Cerebellar cortex (tissue), 1 donor: ENCODE measurements around the gene MAPRE2.
A peak's percentile ranks its signal among the peaks of the same experiment; 100 is the strongest.

Experiments used
- DNase-seq: peaks from one replicate; pipeline ENCODE4 v3.0.0-alpha.2; 2015; ENCODE audit warnings: low spot score

The MAPRE2 gene

DNA sequence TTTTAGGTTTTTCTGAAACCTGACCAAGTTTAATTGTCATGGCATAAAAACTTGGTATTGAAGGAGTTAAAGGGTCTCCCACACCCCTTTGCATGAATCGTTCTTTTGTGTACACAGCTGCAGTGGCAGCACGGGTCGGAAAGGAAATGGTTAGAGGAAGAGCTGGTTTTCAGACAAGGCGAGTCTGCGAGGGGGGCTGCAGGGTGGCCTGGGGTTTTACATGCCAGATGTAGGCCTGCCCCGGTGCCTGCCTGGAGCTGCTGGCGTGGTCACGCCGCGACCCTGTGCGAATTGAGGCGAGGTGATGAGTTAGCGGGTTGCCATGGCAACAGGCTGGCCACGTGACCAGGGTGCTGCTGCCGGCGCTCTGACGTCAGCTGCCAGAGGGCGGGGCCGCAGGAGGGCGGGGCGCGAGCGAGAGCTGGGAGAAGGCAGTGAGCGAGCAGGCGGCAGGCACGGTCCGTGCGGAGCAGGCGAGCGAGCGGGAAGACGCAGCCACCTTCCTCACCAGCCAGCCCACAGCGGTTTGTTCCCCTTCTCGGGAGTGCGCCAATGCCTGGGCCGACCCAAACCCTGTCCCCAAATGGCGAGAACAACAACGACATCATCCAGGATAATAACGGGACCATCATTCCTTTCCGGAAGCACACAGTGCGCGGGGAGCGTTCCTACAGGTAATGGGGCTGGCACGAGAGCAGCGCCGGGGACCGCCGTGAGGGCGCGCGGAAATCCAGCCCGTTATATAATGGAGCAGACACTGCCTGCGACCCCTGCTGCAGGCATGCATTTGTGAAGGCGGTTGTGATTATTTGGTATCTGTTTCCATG lies at the start of gene MAPRE2:
Gene MAPRE2, plus strand, starts transcription at position 426 of the 827 bp plus-strand sequence. Its CDS starts 127 bp downstream, at position 553.
- DNase-seq: peak; percentile 98

DNA sequence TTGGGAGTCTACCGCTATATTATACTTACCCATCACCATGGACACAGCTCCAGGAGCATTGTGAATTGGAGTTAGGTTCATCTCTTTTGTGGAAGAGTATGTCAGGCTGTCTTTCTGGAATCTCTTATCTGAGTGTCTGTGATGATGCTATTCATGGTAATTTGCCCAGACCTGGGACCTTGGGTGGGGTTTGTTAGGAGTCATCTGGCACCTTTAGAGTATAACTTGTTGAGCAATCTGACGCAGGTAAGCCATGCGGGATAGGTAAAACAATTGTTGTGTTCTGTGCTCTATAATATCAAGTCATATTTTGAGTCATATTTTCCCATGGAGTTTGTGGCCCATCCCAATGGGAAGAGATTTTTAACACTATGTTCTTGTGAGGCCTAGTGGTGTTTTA lies 49.7 kb upstream of the MAPRE2 start:
- DNase-seq: no peak

DNA sequence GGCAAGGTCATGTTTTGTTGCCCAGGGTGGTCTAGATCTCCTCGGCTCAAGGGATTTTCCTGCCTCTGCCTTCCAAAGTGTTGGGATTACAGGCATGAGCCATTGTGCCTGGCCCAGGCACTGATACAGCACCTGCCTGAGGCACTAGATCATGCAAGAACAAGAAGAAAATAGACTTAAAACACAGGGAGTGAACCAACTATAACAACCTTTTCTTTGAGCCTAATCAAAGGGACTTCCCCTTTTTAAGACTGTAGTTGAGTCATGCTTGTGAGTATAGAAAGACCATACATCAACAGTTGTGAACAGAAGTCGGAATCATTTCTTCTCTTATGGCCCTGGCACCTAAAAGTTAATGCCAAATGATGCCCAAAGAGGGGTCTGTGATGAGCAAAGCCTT lies 47.9 kb upstream of the MAPRE2 start:
- DNase-seq: no peak

DNA sequence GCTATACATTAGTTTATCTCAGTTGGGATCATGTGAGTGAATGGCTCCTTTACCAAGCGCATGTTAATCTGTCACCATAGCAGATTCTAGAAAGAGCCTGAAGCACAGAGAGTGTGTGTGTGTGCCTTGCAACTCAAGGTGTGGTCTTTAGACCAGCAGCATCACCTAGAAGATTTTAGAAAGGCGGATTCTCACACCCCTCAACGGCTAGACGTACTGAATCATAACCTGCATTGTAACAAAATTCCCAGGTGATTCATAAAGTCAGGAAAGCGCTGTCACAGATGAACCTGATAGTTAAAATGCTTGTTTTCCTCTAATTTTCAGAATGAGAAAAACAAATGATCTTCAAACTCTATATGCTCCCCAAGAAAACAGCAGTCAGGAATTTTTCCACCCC lies 45.5 kb upstream of the MAPRE2 start:
- no peak for DNase-seq

DNA sequence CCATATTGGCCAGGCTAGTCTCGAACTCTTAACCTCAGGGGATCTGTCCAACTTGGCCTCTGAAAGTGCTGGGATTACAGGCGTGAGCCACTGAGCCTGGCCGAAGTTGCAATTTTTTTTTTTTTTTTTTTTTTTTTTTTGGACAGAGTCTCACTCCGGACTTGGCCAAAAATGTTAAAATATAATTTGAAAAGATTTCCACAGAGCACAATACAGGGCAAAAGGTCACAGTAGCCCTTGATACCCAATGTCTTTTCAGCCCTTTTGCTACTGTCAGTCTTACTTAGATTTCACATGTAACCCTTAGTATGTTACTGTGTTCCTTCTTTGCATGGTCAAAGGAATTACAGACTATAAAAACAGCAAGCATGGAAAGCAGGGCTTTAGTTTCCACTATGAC lies 42.6 kb upstream of the MAPRE2 start:
- no peak for DNase-seq

DNA sequence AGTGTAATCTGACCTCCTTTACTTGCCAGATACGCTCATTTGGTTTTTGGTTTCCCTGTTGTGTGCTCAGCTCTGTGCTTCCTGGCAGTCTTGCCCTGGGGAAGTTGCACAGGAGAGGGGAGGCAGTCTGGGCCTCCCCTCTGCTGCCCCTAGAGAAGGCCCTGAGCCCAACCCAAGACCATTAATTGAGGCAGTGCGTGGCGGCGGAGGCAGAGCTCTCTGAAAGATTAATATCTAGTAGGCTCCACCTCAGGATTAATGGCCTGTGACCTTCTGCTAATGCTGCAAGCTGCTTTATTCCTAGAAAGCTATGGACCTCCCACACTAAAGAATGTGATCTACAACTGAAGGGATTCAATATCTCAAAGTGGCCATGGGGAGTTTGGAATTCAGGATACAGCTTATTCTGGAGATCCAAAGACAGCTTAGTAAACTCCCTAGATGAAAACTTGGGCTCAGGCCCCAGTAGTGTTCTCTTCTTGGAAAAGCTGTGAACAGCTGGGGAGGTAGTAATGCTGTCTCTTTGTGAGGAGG lies 41.4 kb upstream of the MAPRE2 start:
- no peak for DNase-seq

DNA sequence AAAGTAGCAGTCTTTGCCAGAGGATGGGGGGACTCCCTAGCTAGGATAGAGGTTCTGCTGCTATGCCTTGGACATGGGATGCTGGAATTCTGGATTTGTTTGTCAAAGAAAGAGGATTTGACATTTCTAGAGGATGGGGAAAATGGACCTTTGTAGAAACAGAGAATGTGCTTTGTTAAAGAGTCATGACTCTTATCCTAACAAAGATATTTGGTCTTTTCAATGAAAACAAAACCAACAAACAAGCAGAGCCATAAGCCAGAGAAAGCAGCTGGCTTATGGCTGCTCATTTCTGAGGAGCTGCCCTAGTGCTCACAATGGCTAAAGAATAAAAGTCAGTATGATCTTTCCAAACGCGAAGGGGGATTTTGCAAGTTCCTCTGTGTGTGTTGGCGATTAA lies 40.8 kb upstream of the MAPRE2 start:
- no peak for DNase-seq

DNA sequence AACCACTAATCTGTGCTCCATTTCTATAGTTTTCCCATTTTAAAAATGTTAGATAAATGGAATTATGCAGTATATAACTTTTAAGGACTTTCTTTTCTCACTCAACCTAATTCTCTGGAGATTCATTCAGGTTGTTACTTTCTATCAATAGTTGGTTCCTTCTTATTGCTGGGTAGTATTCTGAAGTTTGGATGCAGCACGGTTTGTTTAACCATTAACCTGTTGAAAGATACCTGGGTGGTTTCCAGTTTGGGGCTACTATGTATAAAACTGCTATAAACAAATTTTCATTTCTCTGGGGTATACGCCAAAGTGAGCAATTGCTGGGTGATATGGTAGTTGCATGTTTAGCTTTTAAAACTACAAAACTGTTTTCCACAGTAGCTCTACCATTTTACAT lies 39.1 kb upstream of the MAPRE2 start:
- DNase-seq: no peak

DNA sequence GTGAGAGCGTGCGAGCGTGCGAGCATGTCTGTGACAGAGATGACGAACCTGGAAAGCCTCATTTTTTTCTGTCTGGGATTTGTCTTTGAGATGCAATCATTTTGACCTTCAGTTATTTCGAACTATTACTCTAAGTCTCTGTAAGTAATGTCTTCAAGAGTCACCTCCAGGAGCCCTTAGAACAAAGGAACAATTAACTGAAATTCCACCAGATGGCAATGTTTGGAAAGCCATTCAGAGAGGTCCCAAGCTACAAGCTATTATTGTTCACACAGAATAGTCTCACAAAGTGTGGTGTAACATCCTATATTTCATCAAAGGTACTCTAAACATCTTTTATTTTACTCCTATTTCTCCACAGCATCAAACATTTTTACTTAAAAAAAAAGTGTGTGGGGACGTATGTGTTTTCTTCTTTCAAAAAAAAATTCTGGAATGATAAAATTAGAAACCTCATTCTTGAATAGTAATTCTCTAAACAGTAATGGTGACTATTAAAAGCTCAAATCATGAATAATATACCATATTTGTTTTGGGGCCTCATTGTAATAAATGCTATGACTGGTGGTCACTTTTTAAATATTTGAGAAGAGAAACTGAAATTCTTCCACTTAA lies 35.1 kb upstream of the MAPRE2 start:
- DNase-seq: peak; percentile 80

DNA sequence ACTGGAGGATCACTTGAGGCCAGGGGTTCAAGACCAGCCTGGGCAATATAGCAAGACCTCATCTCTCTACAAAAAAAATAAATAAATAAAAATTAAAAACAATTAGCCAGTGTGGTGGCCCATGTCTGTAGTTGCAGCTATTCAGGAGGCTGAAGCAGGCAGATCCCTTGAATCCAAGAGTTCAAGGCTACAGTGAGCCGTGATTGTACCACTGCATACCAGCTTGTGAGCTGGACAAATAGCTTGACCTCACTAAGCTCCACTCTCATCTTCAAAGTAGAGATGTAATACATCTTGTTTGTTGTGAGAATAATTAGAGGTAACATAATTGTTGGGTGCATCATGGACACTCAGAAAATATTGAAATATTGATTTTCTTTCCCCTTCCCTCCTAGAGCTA lies 31.1 kb upstream of the MAPRE2 start:
- no peak for DNase-seq

DNA sequence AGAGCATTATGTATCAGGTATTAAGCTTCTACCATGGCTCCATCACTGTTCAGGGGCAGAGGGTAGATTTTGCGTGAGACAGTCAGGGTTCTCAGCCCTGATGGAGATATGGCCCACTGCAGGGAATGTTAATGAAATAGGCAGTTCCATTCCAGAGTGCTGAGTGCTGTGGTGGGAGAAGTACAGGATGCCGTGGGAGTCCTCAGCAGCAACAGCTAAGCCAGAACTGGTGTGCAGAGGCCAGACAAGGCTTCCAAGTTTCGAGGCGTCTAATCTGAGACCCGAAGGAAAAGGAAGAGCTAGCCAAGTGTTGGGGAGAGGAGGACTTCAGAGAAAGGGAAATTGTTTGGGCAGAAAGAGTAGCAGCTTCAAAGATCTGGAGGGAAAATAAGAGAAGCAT lies 30.2 kb upstream of the MAPRE2 start:
- DNase-seq: no peak

DNA sequence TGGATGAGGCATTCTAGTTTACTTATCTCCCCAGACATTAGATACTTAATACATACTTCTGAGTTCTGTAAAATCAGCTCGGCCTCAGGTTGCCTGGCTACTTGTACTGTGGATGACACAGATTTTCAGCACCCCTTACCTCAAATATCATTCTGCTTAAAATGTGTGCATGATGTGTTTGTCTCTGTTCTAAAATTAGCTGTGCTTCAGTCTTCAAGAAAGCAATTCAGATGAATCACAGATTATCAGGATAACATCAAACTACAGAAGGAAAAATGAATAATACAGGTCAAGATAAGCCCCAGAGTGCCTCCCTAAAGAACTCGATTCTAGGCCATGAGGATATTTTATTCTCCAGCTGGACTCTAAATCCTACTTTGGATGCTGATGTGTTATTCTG lies 21.3 kb upstream of the MAPRE2 start:
- DNase-seq: no peak

DNA sequence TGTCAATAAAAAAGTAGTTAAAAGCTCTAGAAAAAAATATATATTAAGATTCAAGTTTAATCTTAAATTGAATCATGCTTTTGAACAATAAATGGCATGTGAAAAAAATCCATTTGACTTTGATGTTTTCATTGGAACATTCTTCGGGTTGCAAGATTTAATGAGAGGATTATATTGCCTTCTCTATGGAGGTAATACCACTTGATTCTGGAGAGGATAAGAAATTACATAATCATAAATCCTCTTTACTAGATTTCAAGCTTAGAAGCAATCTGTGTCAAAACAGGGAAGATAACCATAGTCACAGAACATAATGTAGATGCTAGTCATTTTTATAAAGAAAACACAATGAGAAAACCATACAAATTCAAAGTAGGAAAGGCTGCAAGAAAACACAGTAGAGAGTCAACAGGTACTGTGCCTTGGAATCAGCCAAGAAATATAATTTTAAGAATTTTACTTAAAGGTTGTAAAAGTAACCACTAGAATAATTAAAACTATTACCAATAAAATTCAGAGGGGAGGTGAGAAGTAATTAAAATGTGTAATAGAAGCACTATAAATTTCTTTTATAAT lies 18.7 kb upstream of the MAPRE2 start:
- no peak for DNase-seq

DNA sequence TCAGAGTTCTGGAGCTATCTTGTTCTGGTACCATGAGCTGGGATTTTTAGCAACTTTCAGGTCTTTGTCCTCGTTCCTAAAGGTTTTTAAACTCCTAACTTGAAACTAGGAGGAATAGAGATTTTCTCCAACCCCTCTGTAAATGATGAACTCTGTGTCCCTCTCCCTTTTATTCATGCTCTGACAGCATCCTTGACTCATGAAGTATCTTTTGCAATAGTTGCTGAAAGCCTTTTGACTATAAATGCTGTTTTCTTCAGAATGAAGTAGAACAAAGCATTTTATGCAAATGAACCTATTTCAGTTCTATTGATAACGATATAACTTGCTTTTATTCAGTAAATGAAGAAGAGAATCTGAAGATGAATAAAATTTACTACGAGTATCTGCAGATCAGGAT lies 17.0 kb upstream of the MAPRE2 start:
- no peak for DNase-seq

DNA sequence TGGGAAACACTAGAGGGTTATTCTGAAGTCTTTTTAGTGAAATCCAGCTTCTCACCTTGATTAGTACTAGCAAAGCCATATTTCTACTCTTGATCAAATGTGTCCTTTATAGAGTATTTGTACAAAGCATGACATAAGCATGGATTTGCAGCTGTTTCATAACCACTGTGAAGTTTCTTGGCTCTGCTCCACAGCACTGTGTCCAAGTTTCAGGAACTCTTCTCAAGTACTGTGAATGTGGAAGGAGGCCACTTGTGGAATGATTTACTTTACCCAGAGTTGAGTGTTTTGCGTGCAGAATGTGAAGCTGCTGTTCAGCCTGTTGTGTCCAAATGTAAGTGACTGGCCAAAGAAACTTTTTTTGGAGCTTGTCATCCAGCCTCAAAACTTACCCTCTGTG lies 16.2 kb upstream of the MAPRE2 start:
- DNase-seq: no peak

DNA sequence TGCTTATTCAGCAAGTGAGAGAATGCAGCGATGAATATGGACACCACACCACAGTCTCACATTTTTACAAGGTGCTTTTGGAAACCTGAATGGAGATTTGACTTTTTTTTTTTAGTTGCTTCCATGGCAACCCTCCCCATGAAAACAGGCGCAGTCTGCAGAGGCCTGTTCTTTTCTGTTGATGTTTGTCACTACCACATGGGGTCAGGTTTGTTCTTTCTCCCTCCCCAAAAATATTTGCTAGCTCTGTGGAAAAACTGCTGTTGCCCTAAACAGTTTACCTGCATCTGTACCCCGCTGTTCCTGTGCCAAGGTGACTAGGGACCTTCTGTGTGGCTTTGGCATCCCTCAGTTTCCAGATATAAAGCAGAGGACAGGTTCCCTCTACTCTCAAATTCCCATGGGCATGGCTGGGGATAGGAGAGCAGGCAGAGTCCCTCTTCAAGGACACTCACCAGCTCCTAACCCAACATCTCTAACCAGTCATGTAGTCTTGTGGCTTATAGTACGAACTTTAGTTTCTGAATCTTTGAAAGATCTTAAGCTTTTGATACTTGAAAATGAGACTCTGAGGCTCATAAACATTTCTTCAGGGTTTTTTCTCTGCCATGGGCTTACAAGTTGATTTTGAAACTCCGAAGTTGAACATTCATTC lies 14.7 kb upstream of the MAPRE2 start:
- peak; percentile 75 for DNase-seq

DNA sequence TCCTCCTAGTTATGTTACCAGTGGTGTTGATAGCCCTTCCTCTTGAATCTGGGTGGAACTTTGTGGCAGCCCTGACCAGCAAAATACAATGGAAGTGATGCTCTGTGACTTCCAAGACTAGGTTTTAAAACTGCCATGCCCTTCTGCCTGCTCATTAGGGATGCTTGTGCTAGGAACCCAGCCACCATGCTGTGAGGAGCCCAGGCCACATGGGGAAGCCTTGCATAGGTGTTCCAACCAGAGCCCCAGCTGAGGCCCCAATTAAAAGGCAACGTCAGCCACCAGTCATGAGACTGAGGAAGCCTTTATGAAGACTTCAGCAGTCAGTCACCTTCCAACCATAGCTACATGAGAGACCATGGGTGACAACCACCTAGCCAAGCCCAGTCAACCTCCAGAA lies 14.0 kb upstream of the MAPRE2 start:
- no peak for DNase-seq

DNA sequence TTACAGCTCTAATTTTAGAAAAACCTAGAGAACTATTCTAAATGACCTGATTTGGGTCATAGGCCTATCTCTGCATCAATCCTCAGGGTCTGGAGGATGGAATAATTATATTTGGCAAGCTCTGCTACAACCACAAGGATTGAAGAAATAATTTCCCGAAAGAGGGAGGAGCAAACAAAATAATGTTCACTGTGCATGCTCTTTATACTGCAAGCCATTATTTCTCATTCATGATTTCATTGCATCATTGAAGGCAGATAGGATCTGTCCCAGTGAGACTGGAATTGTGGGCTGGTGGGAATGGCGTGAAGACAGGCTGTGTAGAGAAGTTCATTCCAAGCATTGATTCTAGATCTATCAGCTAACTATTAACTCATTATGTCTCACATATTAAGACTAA lies 12.7 kb upstream of the MAPRE2 start:
- no peak for DNase-seq

DNA sequence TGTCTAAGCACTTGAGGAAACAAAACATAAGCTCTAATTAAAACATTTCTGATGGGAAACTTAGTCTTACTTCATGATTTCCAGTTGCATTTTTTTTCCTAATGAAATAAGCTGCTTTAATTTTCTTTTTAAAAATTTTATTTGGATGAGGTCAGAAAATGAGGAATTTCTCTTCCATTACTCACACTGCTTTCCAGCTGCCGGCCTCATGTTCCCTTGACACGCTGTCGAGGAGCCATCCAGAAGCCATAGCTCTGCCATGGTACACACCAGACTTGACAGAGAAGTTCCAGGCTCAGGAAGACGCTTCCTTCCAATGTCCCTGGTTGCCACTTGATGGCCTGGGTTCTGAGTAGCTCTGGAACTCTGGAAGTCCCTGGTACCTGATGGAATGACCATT lies 12.1 kb upstream of the MAPRE2 start:
- no peak for DNase-seq

DNA sequence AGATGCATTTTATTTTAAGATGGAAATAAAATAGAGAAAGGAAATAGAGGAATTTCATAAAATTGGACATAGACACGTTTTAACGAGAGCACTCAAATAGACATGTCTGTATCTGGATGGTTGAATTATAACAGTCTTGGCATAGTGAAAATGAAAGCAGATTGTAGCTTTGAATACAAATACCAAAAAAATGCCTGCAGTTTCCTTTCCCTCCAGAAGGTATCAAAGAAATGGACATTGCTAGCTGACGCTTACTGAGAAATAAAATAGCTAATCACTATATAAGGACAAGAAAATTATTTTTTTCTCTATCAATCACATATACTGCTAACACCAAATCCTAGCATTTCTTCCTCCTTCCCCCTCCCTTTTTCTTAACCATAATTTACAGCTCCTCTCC lies 11.4 kb upstream of the MAPRE2 start:
- no peak for DNase-seq

DNA sequence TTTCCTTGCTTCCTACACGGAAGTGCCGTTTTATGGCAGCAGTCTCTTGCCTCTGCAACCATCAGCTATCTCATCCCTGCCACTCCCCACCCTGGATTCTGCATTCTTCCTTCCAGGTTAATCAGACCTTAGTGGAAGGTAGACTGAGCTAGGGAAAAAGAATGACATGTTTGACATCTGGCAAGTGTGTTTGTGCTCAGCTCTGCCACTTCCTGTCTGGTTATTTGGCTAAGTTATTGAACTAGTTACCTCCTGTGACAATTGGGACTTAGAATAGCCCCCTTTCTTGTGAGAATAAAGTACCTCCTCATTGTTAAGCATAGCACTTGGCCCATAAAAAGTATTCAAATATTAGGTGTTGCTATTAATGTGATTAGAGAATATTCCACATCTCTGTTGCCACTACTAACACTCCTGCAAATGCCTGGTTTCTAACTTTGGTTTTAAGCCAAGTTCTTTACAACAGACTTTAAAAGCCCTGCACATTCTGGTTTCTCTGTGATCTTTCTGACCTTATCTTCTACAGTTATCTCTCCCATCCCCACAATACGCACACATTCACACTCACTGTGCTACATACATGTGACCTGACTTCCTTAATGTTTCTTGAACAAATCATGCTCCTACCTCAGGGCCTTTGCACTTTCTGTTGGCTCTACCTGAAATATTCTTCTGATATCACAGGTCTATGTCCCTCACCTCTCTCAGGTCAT lies 10.8 kb upstream of the MAPRE2 start:
- DNase-seq: no peak

DNA sequence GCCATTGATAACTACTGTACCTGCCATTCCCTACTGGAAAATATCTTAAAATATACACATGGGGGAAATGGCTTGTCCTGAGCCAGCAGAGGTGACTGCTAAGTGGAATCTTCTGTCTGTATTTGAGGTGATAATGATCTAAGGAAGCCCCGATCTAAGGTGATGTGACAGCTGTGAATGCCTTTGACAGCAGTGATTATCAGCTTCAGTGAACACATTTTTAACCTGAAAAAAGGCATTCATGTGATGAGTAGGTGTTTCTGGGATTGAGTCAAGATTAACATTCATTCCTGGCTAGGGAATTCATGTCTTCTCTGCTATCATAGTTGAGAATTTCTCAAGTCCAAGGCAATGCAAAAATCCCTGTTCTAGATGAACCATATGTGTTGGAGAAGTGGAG lies 9.1 kb upstream of the MAPRE2 start:
- DNase-seq: no peak
